Measurements from ENCODE around the gene TRMT10C.
"Not testable (repeated sequence)": the region's sequence is repeated elsewhere in the genome, so short reads cannot be mapped to it uniquely, and the experiment has no call there.

TRMT10C gene

GRCh38 chr3:101591071-101591470 is 29.4 kb downstream of the TRMT10C start:
- no peaks in the 10 kb centered on the region for H3K4me1 ChIP-seq (ENCODE audit: low read length)
- TF ChIP-seq EZH2phosphoT487 (IDR thresholded peaks at IDR 0.05; ENCODE audit: low read length) (no peak), EZH2 (optimal IDR thresholded peaks at IDR 0.05; ENCODE audit: low read depth, low read length) (no peak)
- TF ChIP-seq, protein P1, sequence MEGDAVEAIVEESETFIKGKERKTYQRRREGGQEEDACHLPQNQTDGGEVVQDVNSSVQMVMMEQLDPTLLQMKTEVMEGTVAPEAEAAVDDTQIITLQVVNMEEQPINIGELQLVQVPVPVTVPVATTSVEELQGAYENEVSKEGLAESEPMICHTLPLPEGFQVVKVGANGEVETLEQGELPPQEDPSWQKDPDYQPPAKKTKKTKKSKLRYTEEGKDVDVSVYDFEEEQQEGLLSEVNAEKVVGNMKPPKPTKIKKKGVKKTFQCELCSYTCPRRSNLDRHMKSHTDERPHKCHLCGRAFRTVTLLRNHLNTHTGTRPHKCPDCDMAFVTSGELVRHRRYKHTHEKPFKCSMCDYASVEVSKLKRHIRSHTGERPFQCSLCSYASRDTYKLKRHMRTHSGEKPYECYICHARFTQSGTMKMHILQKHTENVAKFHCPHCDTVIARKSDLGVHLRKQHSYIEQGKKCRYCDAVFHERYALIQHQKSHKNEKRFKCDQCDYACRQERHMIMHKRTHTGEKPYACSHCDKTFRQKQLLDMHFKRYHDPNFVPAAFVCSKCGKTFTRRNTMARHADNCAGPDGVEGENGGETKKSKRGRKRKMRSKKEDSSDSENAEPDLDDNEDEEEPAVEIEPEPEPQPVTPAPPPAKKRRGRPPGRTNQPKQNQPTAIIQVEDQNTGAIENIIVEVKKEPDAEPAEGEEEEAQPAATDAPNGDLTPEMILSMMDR (IDR thresholded peaks at IDR 0.05; ENCODE audit: low read length) = no peak
- no peaks in the 10 kb centered on the region; the same call in 1 of the 2 replicates for H3K36me3 ChIP-seq (replicated peaks; ENCODE audit: insufficient read depth, low read length)
- H3F3A ChIP-seq (ENCODE audit: insufficient read depth, low read length) = no peaks in the 10 kb centered on the region
- H2AFZ ChIP-seq (ENCODE audit: low read length) = no peak overlapping the region
- H3K27me3 ChIP-seq (replicated peaks; ENCODE audit: insufficient read depth, low read length) = no peaks in the 10 kb centered on the region
- H3K9ac ChIP-seq (ENCODE audit: low read length) = no peak overlapping the region
- peaks cover 2% of the 10 kb centered on the region; the same call in 1 of the 2 replicates for H4K20me1 ChIP-seq (ENCODE audit: insufficient read depth, low read length)
- H3K27ac ChIP-seq (ENCODE audit: low read length) = no peak overlapping the region
- no peak overlapping the region for H3K4me3 ChIP-seq (ENCODE audit: low read length)
- peaks cover 15% of the 10 kb centered on the region; the same call in 1 of the 2 replicates for H3K79me2 ChIP-seq (ENCODE audit: low read length)
- no peak for DNase-seq
- H3K9me3 ChIP-seq (replicated peaks; ENCODE audit: insufficient read depth, low read length) = no peaks in the 10 kb centered on the region
- H3K9me2 ChIP-seq (replicated peaks; ENCODE audit: insufficient read depth, low read length) = no peaks in the 10 kb centered on the region
- H3K4me2 ChIP-seq (ENCODE audit: low read depth, low read length) = no peak overlapping the region

DNA sequence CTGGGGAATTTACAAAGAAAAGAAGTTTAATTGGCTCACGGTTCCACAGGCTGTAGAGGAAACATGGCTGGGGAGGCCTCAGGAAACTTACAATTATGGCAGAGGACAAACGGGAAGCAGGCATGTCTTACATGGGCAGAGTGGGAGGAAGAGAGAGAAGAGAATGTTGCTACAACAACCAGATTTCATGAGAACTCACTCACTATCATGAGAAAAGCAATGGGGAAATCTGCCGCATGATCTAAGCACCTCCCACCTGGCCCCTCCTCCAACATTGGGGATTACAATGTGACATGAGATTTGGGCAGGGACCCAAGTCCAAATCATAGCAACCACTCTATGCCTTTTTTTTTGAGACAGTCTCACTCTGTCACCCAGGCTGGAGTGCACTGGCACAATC is 41.1 kb downstream of the TRMT10C start:
- no peaks in the 10 kb centered on the region for H3K9me2 ChIP-seq (replicated peaks; ENCODE audit: insufficient read depth, low read length)
- DNase-seq = no peak
- H3K27me3 ChIP-seq (replicated peaks; ENCODE audit: insufficient read depth, low read length) = no peaks in the 10 kb centered on the region
- no peak overlapping the region for H3K27ac ChIP-seq (ENCODE audit: low read length)
- no peak overlapping the region for H3K4me3 ChIP-seq (ENCODE audit: low read length)
- no peaks in the 10 kb centered on the region for H3K79me2 ChIP-seq (ENCODE audit: low read length)
- no peak overlapping the region for H3K9ac ChIP-seq (ENCODE audit: low read length)
- no peaks in the 10 kb centered on the region for H4K20me1 ChIP-seq (ENCODE audit: insufficient read depth, low read length)
- H3K4me2 ChIP-seq (ENCODE audit: low read depth, low read length) = no peak overlapping the region
- TF ChIP-seq EZH2 (optimal IDR thresholded peaks at IDR 0.05; ENCODE audit: low read depth, low read length) (no peak), EZH2phosphoT487 (IDR thresholded peaks at IDR 0.05; ENCODE audit: low read length) (no peak)
- TF ChIP-seq, protein P1 (IDR thresholded peaks at IDR 0.05; ENCODE audit: low read length) = no peak
- no peaks in the 10 kb centered on the region for H3K9me3 ChIP-seq (replicated peaks; ENCODE audit: insufficient read depth, low read length)
- no peaks in the 10 kb centered on the region for H3K36me3 ChIP-seq (replicated peaks; ENCODE audit: insufficient read depth, low read length)
- H2AFZ ChIP-seq (ENCODE audit: low read length) = no peak overlapping the region
- H3K4me1 ChIP-seq (ENCODE audit: low read length) = no peaks in the 10 kb centered on the region
- no peaks in the 10 kb centered on the region for H3F3A ChIP-seq (ENCODE audit: insufficient read depth, low read length)

DNA sequence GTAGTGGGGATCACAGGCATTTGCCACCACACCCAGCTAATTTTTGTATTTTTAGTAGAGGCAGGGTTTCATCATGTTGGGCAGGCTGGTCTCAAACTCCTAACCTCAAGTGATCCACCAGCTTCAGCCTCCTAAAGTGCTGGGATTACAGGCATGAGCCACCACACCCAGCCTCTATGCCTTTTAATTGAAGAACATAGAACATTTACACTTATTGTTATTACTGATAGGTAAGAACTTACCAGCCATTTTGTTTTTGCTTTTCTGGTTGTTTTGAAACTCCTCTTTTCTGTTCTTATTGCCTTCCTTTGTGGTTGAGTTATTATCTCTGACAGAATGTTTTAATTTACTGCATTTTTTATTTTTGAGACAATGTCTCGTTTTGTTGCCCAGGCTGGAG is 41.5 kb downstream of the TRMT10C start:
- Histone ChIP-seq H3K4me2 (ENCODE audit: low read depth, low read length) (no peak overlapping the region), H2AFZ (ENCODE audit: low read length) (no peak overlapping the region)

DNA sequence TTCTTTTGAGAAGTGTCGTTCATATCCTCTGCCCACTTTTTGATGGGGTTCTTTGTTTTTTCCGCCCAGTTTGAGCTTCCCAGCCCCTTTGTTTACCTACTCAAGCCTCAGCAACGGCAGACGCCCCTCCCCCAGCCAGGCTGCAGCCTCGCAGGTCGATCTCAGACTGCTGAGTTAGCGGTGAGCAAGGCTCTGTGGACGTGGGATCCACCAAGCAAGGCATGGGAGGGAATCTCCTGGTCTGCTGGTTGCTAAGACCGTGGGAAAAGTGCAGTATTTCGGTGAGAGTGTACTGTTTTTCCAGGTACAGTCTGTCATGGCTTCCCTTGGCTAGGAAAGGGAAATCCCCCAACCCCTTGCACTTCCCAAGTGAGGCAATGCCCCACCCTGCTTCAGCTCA is 43.7 kb downstream of the TRMT10C start:
- H3F3A ChIP-seq (ENCODE audit: insufficient read depth, low read length); H3K36me3 ChIP-seq (replicated peaks; ENCODE audit: insufficient read depth, low read length); H3K9ac ChIP-seq (ENCODE audit: low read length); H3K79me2 ChIP-seq (ENCODE audit: low read length); H3K27me3 ChIP-seq (replicated peaks; ENCODE audit: insufficient read depth, low read length); H3K4me3 ChIP-seq (ENCODE audit: low read length); H3K9me3 ChIP-seq (replicated peaks; ENCODE audit: insufficient read depth, low read length); H3K9me2 ChIP-seq (replicated peaks; ENCODE audit: insufficient read depth, low read length); H3K4me2 ChIP-seq (ENCODE audit: low read depth, low read length); DNase-seq; H2AFZ ChIP-seq (ENCODE audit: low read length); H4K20me1 ChIP-seq (ENCODE audit: insufficient read depth, low read length); H3K27ac ChIP-seq (ENCODE audit: low read length); H3K4me1 ChIP-seq (ENCODE audit: low read length): not testable (repeated sequence)

More for the DNA sequence above, 41.5 kb downstream of the TRMT10C start:
- DNase-seq = no peak
- Histone ChIP-seq H4K20me1 (ENCODE audit: insufficient read depth, low read length) (no peaks in the 10 kb centered on the region), H3K27ac (ENCODE audit: low read length) (no peak overlapping the region), H3K9me3 (replicated peaks; ENCODE audit: insufficient read depth, low read length) (no peaks in the 10 kb centered on the region), H3K9me2 (replicated peaks; ENCODE audit: insufficient read depth, low read length) (no peaks in the 10 kb centered on the region), H3F3A (ENCODE audit: insufficient read depth, low read length) (no peaks in the 10 kb centered on the region), H3K79me2 (ENCODE audit: low read length) (no peaks in the 10 kb centered on the region), H3K4me3 (ENCODE audit: low read length) (no peak overlapping the region), H3K27me3 (replicated peaks; ENCODE audit: insufficient read depth, low read length) (no peaks in the 10 kb centered on the region), H3K9ac (ENCODE audit: low read length) (no peak overlapping the region), H3K36me3 (replicated peaks; ENCODE audit: insufficient read depth, low read length) (no peaks in the 10 kb centered on the region), H3K4me1 (ENCODE audit: low read length) (no peaks in the 10 kb centered on the region)
- TF ChIP-seq, protein P1 (IDR thresholded peaks at IDR 0.05; ENCODE audit: low read length) = no peak
- no peak for TF ChIP-seq EZH2phosphoT487 (IDR thresholded peaks at IDR 0.05; ENCODE audit: low read length)
- no peak for TF ChIP-seq EZH2 (optimal IDR thresholded peaks at IDR 0.05; ENCODE audit: low read depth, low read length)
